ENCODE measurements around the gene IL17A. TPM values are rescaled to one million over a fixed set of nuclear protein-coding genes. Genes with fewer than 3 reads are reported as not detected.
A peak's percentile ranks its signal among the peaks of the same experiment; 100 is the strongest.

Gene IL17A
- total and polyA plus RNA-seq, 4 experiments from 2014 or later, result 0.13 to 0.16 TPM; not detected in 2

GRCh38 chr6:52155791-52156576 lies 30.2 kb upstream of the IL17A start:
- no peak for DNase-seq
- H3K27me3 Mint-ChIP-seq, result peaks cover 5 to 14% of the 10 kb centered on the region in 2 donors

GRCh38 chr6:52157301-52157941 lies 28.8 kb upstream of the IL17A start:
- intact Hi-C loops (cut with micrococcal nuclease), result no loop called here
- Mint-ChIP-seq H3K36me3 (no peaks in the 10 kb centered on the region), H3K4me1 (peaks cover 0 to 9% (median 4%) of the 10 kb centered on the region in 4 donors), H3K9me3 (peaks cover 0 to 4% (median 0%) of the 10 kb centered on the region in 8 donors), H3K27ac (no peak overlapping the region), H3K4me3 (no peak overlapping the region), H3K27me3 (peaks cover 5 to 10% of the 10 kb centered on the region in 2 donors)
- ChIA-PET POLR2A (ENCODE audit: partially characterized antibody) (no interaction called here), CTCF (ENCODE audit: partially characterized antibody) (interaction anchor here (1.6 to 1.8 kb wide), 2 partner anchors 8 to 106 kb away, joined by 5 to 7 read pairs; no protein-coding TSS in a partner anchor)
- Histone ChIP-seq H3K27ac (ENCODE audit: low read depth, low read length) (no peak overlapping the region), H3K9me3 (ENCODE audit: control insufficient read depth in 1 of 2, low read length in 2 of 2) (no peaks in the 10 kb centered on the region), H3K4me1 (ENCODE audit: insufficient read depth, low read length) (peaks cover 4% of the 10 kb centered on the region), H3K36me3 (ENCODE audit: insufficient read depth, low read length) (no peaks in the 10 kb centered on the region), H3K27me3 (ENCODE audit: insufficient read depth, low read length) (no peaks in the 10 kb centered on the region), H3K4me3 (ENCODE audit: low read length in 2 of 2) (no peak overlapping the region)
- no peak for DNase-seq

More at GRCh38 chr6:52155791-52156576, 30.2 kb upstream of the IL17A start:
- H3K36me3 Mint-ChIP-seq, result no peaks in the 10 kb centered on the region
- H3K36me3 ChIP-seq (ENCODE audit: insufficient read depth, low read length), result no peaks in the 10 kb centered on the region
- H3K9me3 ChIP-seq (ENCODE audit: control insufficient read depth in 1 of 2, low read length in 2 of 2), result no peaks in the 10 kb centered on the region
- intact Hi-C loops (cut with micrococcal nuclease), result no loop called here
- POLR2A ChIA-PET (ENCODE audit: partially characterized antibody), result no interaction called here
- H3K4me3 ChIP-seq (ENCODE audit: low read length in 2 of 2), result no peak overlapping the region
- H3K27ac ChIP-seq (ENCODE audit: low read depth, low read length), result no peak overlapping the region
- H3K27me3 ChIP-seq (ENCODE audit: insufficient read depth, low read length), result no peaks in the 10 kb centered on the region
- peak overlapping the region in 1 of 7 donors; percentile 37 for H3K27ac Mint-ChIP-seq
- peaks cover 0 to 9% (median 4%) of the 10 kb centered on the region in 4 donors for H3K4me1 Mint-ChIP-seq
- H3K4me3 Mint-ChIP-seq, result no peak overlapping the region
- CTCF ChIA-PET (ENCODE audit: partially characterized antibody), result interaction anchor here (1.5 to 1.6 kb wide), 2 partner anchors 10 to 107 kb away, joined by 3 to 5 read pairs; no protein-coding TSS in a partner anchor
- H3K4me1 ChIP-seq (ENCODE audit: insufficient read depth, low read length), result peaks cover 4% of the 10 kb centered on the region
- peaks cover 0 to 4% (median 0%) of the 10 kb centered on the region in 8 donors for H3K9me3 Mint-ChIP-seq

- Mint-ChIP-seq H3K4me1 (peaks cover 0 to 6% (median 3%) of the 10 kb centered on the region in 4 donors), H3K27ac (no peak overlapping the region), H3K9me3 (peaks cover 0 to 4% (median 0%) of the 10 kb centered on the region in 8 donors), H3K36me3 (no peaks in the 10 kb centered on the region), H3K4me3 (no peak overlapping the region), H3K27me3 (peaks cover 5 to 12% of the 10 kb centered on the region in 2 donors)
- H3K4me3 ChIP-seq (ENCODE audit: low read length in 2 of 2), result no peak overlapping the region
- intact Hi-C loops (cut with micrococcal nuclease), result loop anchor here (10.0 kb wide), 1 partner anchor 244 kb away; no protein-coding TSS in a partner anchor
- H3K9me3 ChIP-seq (ENCODE audit: control insufficient read depth in 1 of 2, low read length in 2 of 2), result no peaks in the 10 kb centered on the region
- H3K27me3 ChIP-seq (ENCODE audit: insufficient read depth, low read length), result no peaks in the 10 kb centered on the region
- no peaks in the 10 kb centered on the region for H3K36me3 ChIP-seq (ENCODE audit: insufficient read depth, low read length)
- H3K27ac ChIP-seq (ENCODE audit: low read depth, low read length), result no peak overlapping the region
- H3K4me1 ChIP-seq (ENCODE audit: insufficient read depth, low read length), result peaks cover 4% of the 10 kb centered on the region
- DNase-seq, result no peak
- ChIA-PET POLR2A (ENCODE audit: partially characterized antibody) (no interaction called here), CTCF (ENCODE audit: partially characterized antibody) (interaction anchor here (1.0 kb wide), 1 partner anchor 102 kb away, joined by 4 read pairs; no protein-coding TSS in a partner anchor)
These were observed 25.6 kb upstream of the IL17A start for GRCh38 chr6:52160472-52161104.

- no peak for DNase-seq
- no peaks in the 10 kb centered on the region for H3K27me3 ChIP-seq (ENCODE audit: insufficient read depth, low read length)
- no peak overlapping the region for H3K4me3 ChIP-seq (ENCODE audit: low read length in 2 of 2)
- Mint-ChIP-seq H3K27ac (peak overlapping the region in 2 of 7 donors; percentile 26 to 43), H3K27me3 (peaks cover 5 to 9% of the 10 kb centered on the region in 2 donors), H3K9me3 (peaks cover 0 to 4% (median 0%) of the 10 kb centered on the region in 8 donors), H3K36me3 (no peaks in the 10 kb centered on the region), H3K4me1 (no peaks in the 10 kb centered on the region), H3K4me3 (no peak overlapping the region)
- CTCF ChIA-PET (ENCODE audit: partially characterized antibody), result interaction anchor here (0.7 to 2.9 kb wide), 4 partner anchors 99 to 501 kb away, joined by 4 to 22 read pairs (median 9); no protein-coding TSS in a partner anchor
- no peaks in the 10 kb centered on the region for H3K36me3 ChIP-seq (ENCODE audit: insufficient read depth, low read length)
- no peaks in the 10 kb centered on the region for H3K9me3 ChIP-seq (ENCODE audit: control insufficient read depth in 1 of 2, low read length in 2 of 2)
- no peaks in the 10 kb centered on the region for H3K4me1 ChIP-seq (ENCODE audit: insufficient read depth, low read length)
- intact Hi-C loops (cut with micrococcal nuclease), result loop anchor here (10.0 kb wide), 1 partner anchor 243 kb away; no protein-coding TSS in a partner anchor
- no peak overlapping the region for H3K27ac ChIP-seq (ENCODE audit: low read depth, low read length)
- POLR2A ChIA-PET (ENCODE audit: partially characterized antibody), result no interaction called here
These were observed 24.3 kb upstream of the IL17A start for GRCh38 chr6:52161689-52162438.

GRCh38 chr6:52162940-52163908 lies 23.0 kb upstream of the IL17A start:
- no peak overlapping the region for H3K27ac Mint-ChIP-seq
- peaks cover under 1 to 13% of the 10 kb centered on the region in 2 donors for H3K27me3 Mint-ChIP-seq
- peaks cover 0 to 4% (median under 1%) of the 10 kb centered on the region in 8 donors for H3K9me3 Mint-ChIP-seq
- Histone ChIP-seq H3K4me3 (ENCODE audit: low read length in 2 of 2) (no peak overlapping the region), H3K36me3 (ENCODE audit: insufficient read depth, low read length) (no peaks in the 10 kb centered on the region), H3K9me3 (ENCODE audit: control insufficient read depth in 1 of 2, low read length in 2 of 2) (no peaks in the 10 kb centered on the region), H3K27ac (ENCODE audit: low read depth, low read length) (no peak overlapping the region), H3K4me1 (ENCODE audit: insufficient read depth, low read length) (no peaks in the 10 kb centered on the region), H3K27me3 (ENCODE audit: insufficient read depth, low read length) (no peaks in the 10 kb centered on the region)
- POLR2A ChIA-PET (ENCODE audit: partially characterized antibody), result no interaction called here
- intact Hi-C loops (cut with micrococcal nuclease), result loop anchor here (1.0 to 10.0 kb wide), 2 partner anchors 242 to 500 kb away; no protein-coding TSS in a partner anchor
- no peak overlapping the region for H3K4me3 Mint-ChIP-seq
- H3K36me3 Mint-ChIP-seq, result no peaks in the 10 kb centered on the region
- CTCF ChIA-PET (ENCODE audit: partially characterized antibody), result interaction anchor here (1.0 to 2.9 kb wide), 6 partner anchors 98 to 500 kb away, joined by 3 to 22 read pairs (median 6); no protein-coding TSS in a partner anchor
- peak in 4 of 5 donors; percentile 22 to 33 (median 28) for DNase-seq
- no peaks in the 10 kb centered on the region for H3K4me1 Mint-ChIP-seq
